Measurements from ENCODE around the gene GTF2A1L. TPM values are rescaled to one million over a fixed set of nuclear protein-coding genes. Genes with fewer than 3 reads are reported as not detected.

The GTF2A1L gene
- total RNA-seq, 3 donors from 2014 or later: not detected

GRCh38 chr2:48724278-48724677 is 106.6 kb downstream of the GTF2A1L start:
- Mint-ChIP-seq H3K4me1 (ENCODE audit: low read depth) (no peaks in the 10 kb centered on the region), H3K36me3 (ENCODE audit: insufficient read depth) (no peaks in the 10 kb centered on the region), H3K27me3 (ENCODE audit: low read depth) (peaks cover 8% of the 10 kb centered on the region), H3K9me3 (no peaks in the 10 kb centered on the region), H3K4me3 (no peak overlapping the region)
- DNase-seq: no peak
- no peak for ATAC-seq

DNA sequence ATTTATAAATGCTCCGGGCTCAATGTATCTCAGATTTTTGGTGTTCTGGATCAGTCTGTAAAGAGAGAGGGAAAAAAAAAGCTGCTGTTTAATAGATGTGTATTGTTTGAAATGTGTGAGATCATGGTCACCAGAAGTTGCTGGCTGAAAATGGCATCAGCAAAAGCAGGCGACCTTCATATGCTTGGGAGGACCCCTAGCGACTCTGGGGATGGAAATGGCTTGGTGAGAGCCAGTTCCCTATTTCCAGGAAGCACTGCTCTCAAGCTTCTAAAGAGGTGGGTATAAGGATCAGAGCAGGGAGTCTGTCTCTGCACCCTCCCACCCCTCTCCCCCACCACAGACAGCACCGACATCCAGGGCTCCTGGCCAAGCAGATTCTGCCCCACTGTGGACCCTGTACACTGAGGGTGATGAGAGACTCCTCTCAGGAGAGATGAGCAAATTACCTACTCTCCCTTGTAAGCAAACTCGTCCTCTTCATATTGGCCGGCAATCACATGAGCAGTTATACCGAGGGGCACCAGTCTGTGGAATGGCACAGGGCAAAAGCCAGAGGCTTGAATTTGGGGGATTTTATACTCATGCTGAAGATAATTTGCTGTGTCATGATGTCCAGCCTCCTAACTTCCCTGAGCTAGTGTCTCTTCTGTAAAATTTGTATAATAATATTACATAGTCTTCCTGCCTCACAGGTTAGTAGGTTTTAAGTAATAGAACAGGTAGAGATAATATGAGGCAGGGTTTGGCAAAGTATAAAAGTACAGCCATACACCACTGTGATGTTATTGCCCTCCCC is 108.2 kb downstream of the GTF2A1L start:
- Mint-ChIP-seq H3K4me1 (ENCODE audit: low read depth) (no peaks in the 10 kb centered on the region), H3K9me3 (no peaks in the 10 kb centered on the region), H3K27me3 (ENCODE audit: low read depth) (peaks cover 4% of the 10 kb centered on the region), H3K4me3 (no peak overlapping the region), H3K36me3 (ENCODE audit: insufficient read depth) (no peaks in the 10 kb centered on the region)
- DNase-seq: no peak
- no peak for ATAC-seq

DNA sequence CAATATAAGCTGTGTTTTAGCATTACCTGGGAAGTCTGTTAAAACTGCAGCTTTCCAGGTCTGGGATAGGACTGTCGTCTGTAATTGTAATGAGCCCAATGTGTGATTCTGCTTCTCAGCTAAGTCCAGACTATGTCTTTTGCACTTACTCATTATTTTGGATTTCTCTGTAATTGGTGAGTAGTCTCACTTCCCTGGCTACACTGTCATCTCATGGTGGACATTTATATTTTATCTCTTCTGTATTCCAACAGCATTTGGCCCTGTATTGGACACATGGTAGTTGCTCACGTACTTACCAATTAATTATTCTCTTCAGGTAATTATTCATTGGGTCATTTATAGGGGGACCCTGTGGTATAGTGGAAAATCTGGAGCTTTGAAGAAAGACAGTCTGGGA is 109.9 kb downstream of the GTF2A1L start:
- H3K4me1 Mint-ChIP-seq (ENCODE audit: low read depth): no peaks in the 10 kb centered on the region
- no peak overlapping the region for H3K4me3 Mint-ChIP-seq
- H3K9me3 Mint-ChIP-seq: no peaks in the 10 kb centered on the region
- H3K27me3 Mint-ChIP-seq (ENCODE audit: low read depth): no peaks in the 10 kb centered on the region
- ATAC-seq (no peak), DNase-seq (no peak)
- H3K36me3 Mint-ChIP-seq (ENCODE audit: insufficient read depth): no peaks in the 10 kb centered on the region

DNA sequence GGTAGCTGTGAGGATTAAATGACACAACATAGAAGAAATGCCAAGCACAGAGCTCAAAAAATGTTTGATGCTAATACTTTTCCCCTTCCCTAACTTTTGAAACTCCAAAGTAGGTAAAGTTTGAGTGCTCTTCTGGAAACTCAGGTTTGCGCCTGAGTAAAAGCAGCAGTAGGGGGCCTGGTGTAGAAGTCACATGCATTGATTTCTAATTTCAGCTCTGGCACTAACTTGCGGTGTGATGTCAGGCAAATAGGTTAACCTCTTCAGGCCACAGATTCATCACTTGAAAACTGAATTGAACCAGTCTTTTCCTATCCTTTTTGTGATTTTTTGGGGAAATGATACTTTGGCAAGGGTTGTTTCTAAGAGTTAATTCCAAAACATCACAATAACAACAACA is 110.6 kb downstream of the GTF2A1L start:
- Mint-ChIP-seq H3K9me3 (no peaks in the 10 kb centered on the region), H3K4me1 (ENCODE audit: low read depth) (no peaks in the 10 kb centered on the region), H3K27me3 (ENCODE audit: low read depth) (no peaks in the 10 kb centered on the region), H3K36me3 (ENCODE audit: insufficient read depth) (no peaks in the 10 kb centered on the region), H3K4me3 (no peak overlapping the region)
- DNase-seq: no peak
- ATAC-seq: no peak

GRCh38 chr2:48728840-48729239 is 111.2 kb downstream of the GTF2A1L start:
- H3K9me3 Mint-ChIP-seq: no peaks in the 10 kb centered on the region
- no peaks in the 10 kb centered on the region for H3K4me1 Mint-ChIP-seq (ENCODE audit: low read depth)
- DNase-seq (no peak), ATAC-seq (no peak)
- no peak overlapping the region for H3K4me3 Mint-ChIP-seq
- no peaks in the 10 kb centered on the region for H3K36me3 Mint-ChIP-seq (ENCODE audit: insufficient read depth)
- no peaks in the 10 kb centered on the region for H3K27me3 Mint-ChIP-seq (ENCODE audit: low read depth)

Other genes starting within 250 kb of the GTF2A1L start
- 10 to 100 TPM in 2 of 3 donors, 1 to 10 TPM in 1; 9.0 to 16.3 (median 11.8) TPM for gene PPP1R21, start 177.1 kb upstream of the GTF2A1L start, total RNA-seq
- gene STON1, start 87.7 kb upstream of the GTF2A1L start, total RNA-seq: under 1 TPM; 0.46 to 0.76 (median 0.53) TPM
- not detected for gene LHCGR, start 137.9 kb downstream of the GTF2A1L start, total RNA-seq